Liver (tissue), 9 donors: Measurements from ENCODE around the gene ABCC2. TPM values are rescaled to one million over a fixed set of nuclear protein-coding genes. Genes with fewer than 3 reads are reported as not detected.

Experiments
- DNase-seq: peaks from one replicate; pipeline ENCODE4 v3.0.0-alpha.2; 2017; ENCODE audit warnings: low spot score
- H3K27ac ChIP-seq, 2 donors: one replicate each; pipeline ENCODE4 v1.7.0; 2013; ENCODE audit warnings: inconsistent platforms in 2 of 2, low read length in 2 of 2, control low read depth in 1 of 2, low read depth in 1 of 2, mild to moderate bottlenecking in 1 of 2
- H3K27me3 ChIP-seq, 4 donors: one replicate each; pipeline versions ENCODE4 v1.6.1 to v1.7.0; 2013; ENCODE audit warnings: low read length in 3 of 4, inconsistent platforms in 1 of 4, mild to moderate bottlenecking in 1 of 4, moderate library complexity in 1 of 4; ENCODE audit not compliant: control insufficient read depth in 4 of 4, insufficient read depth in 4 of 4
- H3K36me3 ChIP-seq, 4 donors: one replicate each; pipeline versions ENCODE4 v1.6.1 to v1.7.0; 2013; ENCODE audit warnings: low read length in 3 of 4, mild to moderate bottlenecking in 3 of 4, low read depth in 1 of 4, moderate library complexity in 1 of 4; ENCODE audit not compliant: control insufficient read depth in 4 of 4, insufficient read depth in 3 of 4
- H3K4me1 ChIP-seq, 4 donors: one replicate each; pipeline versions ENCODE4 v1.6.1 to v1.7.0; 2013; ENCODE audit warnings: low read length in 3 of 4, mild to moderate bottlenecking in 3 of 4, moderate library complexity in 1 of 4; ENCODE audit not compliant: control insufficient read depth in 4 of 4, insufficient read depth in 4 of 4
- H3K4me3 ChIP-seq, 3 donors: one replicate each; pipeline versions ENCODE4 v1.6.1 to v1.7.0; 2013; ENCODE audit warnings: low read length in 3 of 3, control low read depth in 1 of 3, low read depth in 1 of 3, mild to moderate bottlenecking in 1 of 3
- H3K9ac ChIP-seq, 2 donors: one replicate each; pipeline ENCODE4 v1.7.0; 2013; ENCODE audit warnings: low read length in 2 of 2, mild to moderate bottlenecking in 2 of 2, moderate library complexity in 2 of 2, control low read depth in 1 of 2, low read depth in 1 of 2
- H3K9me3 ChIP-seq, 4 donors: one replicate each; pipeline versions ENCODE4 v1.6.1 to v1.7.0; 2013; ENCODE audit warnings: low read length in 3 of 4; ENCODE audit not compliant: control insufficient read depth in 4 of 4
- CTCF ChIP-seq: fragments of 150-350 bp; IDR thresholded peaks from 2 replicates; pipeline ENCODE4 v1.5.1; 2017; ENCODE audit warnings: improper control_type of control experiment, low read depth, low read length; ENCODE audit not compliant: missing input control
- EGR1 ChIP-seq, 2 donors: IDR thresholded peaks; 2 replicates each; pipeline ENCODE4 v1.6.1; 2016 to 2018; ENCODE audit warnings: antibody characterized with exemption in 2 of 2, low read depth in 2 of 2
- FOXA1 ChIP-seq: IDR thresholded peaks from 2 replicates; pipeline ENCODE4 v1.6.1; 2016; ENCODE audit warnings: antibody characterized with exemption
- FOXA2 ChIP-seq: IDR thresholded peaks from 2 replicates; pipeline ENCODE4 v1.6.1; 2016; ENCODE audit warnings: antibody characterized with exemption
- GABPA ChIP-seq, 2 donors: IDR thresholded peaks in 1 of 2; conservative IDR thresholded peaks in 1 of 2; 2 replicates each; pipeline ENCODE4 v1.6.1; 2016; ENCODE audit warnings: antibody characterized with exemption in 2 of 2, mild to moderate bottlenecking in 1 of 2, moderate library complexity in 1 of 2
- HNF4A ChIP-seq, 2 donors: conservative IDR thresholded peaks; 2 replicates each; pipeline ENCODE4 v1.6.1; 2016; ENCODE audit warnings: antibody characterized with exemption in 2 of 2, mild to moderate bottlenecking in 2 of 2
- HNF4G ChIP-seq: IDR thresholded peaks from 2 replicates; pipeline ENCODE4 v1.6.1; 2016; ENCODE audit warnings: antibody characterized with exemption
- JUND ChIP-seq, 2 donors: IDR thresholded peaks; 2 replicates each; pipeline ENCODE4 v1.6.1; 2016; ENCODE audit warnings: antibody characterized with exemption in 2 of 2
- MAX ChIP-seq: IDR thresholded peaks from 2 replicates; pipeline ENCODE4 v1.6.1; 2016; ENCODE audit warnings: antibody characterized with exemption
- NR2F2 ChIP-seq: IDR thresholded peaks from 2 replicates; pipeline ENCODE4 v1.6.1; 2016; ENCODE audit warnings: antibody characterized with exemption
- RAD21 ChIP-seq, 2 donors: IDR thresholded peaks; 2 replicates each; pipeline ENCODE4 v1.6.1; 2016; ENCODE audit warnings: antibody characterized with exemption in 2 of 2, mild to moderate bottlenecking in 2 of 2
- RXRA ChIP-seq, 2 donors: IDR thresholded peaks; 2 replicates each; pipeline ENCODE4 v1.6.1; 2017 to 2018; ENCODE audit warnings: antibody characterized with exemption in 2 of 2, mild to moderate bottlenecking in 1 of 2
- SP1 ChIP-seq: IDR thresholded peaks from 2 replicates; pipeline ENCODE4 v1.6.1; 2018; ENCODE audit warnings: antibody characterized with exemption, mild to moderate bottlenecking
- TAF1 ChIP-seq: conservative IDR thresholded peaks from 2 replicates; pipeline ENCODE4 v1.6.1; 2016; ENCODE audit warnings: antibody characterized with exemption, mild to moderate bottlenecking
- YY1 ChIP-seq: IDR thresholded peaks from 2 replicates; pipeline ENCODE4 v1.6.1; 2016; ENCODE audit warnings: antibody characterized with exemption, mild to moderate bottlenecking
- ZBTB33 ChIP-seq: IDR thresholded peaks from 2 replicates; pipeline ENCODE4 v1.6.1; 2016; ENCODE audit warnings: antibody characterized with exemption
- WGBS: extraction: QIAGEN DNeasy Blood & Tissue Kit; methylation state at CpG from one replicate; pipeline ENCODE4 v1.1.7; 2013; 5-methylcytosine and 5-hydroxymethylcytosine counted together
- polyA plus RNA-seq, 2 donors: library from polyadenylated mRNA; stranded (reverse) in 1 of 2; unstranded in 1 of 2; fragments of 200-250 nt in 1 of 2; fragments of >200 nt in 1 of 2; fragmentation: Nextera tagmentation in 1 of 2; extraction: Ambion mirVana in 1 of 2; gene quantifications; one replicate each; pipeline versions ENCODE4 v1.2.1 to v1.2.3, GENCODE V29; 2013 to 2015
- total RNA-seq, 2 donors: library from RNA; depleted of rRNA; stranded (reverse); fragments of >200 nt; gene quantifications; one replicate each; pipeline ENCODE4 v1.2.3, GENCODE V29; 2014
- TF ChIP-seq, protein P1 (sequence below): IDR thresholded peaks from 2 replicates; pipeline ENCODE4 v1.6.1; 2016; ENCODE audit warnings: antibody characterized with exemption, mild to moderate bottlenecking
- TF ChIP-seq, protein P2 (sequence below): IDR thresholded peaks from 2 replicates; pipeline ENCODE4 v1.6.1; 2016; ENCODE audit warnings: antibody characterized with exemption
- donor health status: healthy.
- donor health status: healthy.
- donor health status: healthy.
- donor health status: healthy.
- donor health status: healthy.

The ABCC2 gene
- total and polyA plus RNA-seq, 4 donors = 45.6 to 234 (median 70.1) TPM

DNA sequence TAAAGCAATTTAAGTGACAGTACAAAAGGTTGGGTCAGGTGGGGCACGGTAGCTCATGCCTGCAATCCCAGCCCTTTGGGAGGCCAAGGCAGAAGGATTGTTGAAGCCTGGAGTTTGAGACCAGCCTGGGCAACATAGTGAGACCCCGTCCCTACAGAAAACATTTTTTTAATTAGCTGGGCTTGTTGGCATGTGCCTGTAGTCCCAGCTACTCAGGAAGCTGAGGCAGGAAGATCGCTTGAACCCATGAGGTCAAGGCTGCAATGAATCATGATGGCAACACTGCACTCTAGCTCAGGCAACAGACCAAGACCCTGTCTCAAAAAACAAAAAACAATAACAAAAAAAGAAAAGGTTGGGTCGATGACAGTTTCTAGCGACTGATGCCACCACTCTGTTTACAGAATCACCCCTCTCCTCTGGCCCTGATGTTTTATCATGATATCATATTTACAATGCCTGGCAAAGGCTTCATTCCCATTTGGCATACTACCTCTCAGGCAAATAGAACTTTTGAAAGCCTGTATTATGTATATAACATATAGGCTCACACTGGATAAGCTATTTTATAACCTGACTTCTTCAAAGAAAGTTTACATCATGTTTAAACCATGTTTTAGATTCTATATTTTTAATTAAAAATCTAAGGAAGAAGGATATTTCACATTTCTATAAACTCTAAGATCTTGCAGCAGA is 558 bp upstream of the ABCC2 start:
- peaks cover 0 to 9% (median 5%) of the 10 kb centered on the region in 4 donors for H3K36me3 ChIP-seq
- peak overlapping the region in 1 of 3 donors; percentile 11 for H3K4me3 ChIP-seq
- peak overlapping the region; percentile 68 to 76 for H3K27ac ChIP-seq
- H3K4me1 ChIP-seq = peaks cover 14 to 50% (median 38%) of the 10 kb centered on the region in 4 donors
- TF ChIP-seq GABPA (IDR thresholded peaks at IDR 0.05 in 1 of 2, conservative IDR thresholded peaks at IDR 0.05 in 1 of 2) (no peak), NR2F2 (peak; percentile 80)
- H3K9me3 ChIP-seq = no peaks in the 10 kb centered on the region
- no peaks in the 10 kb centered on the region for H3K27me3 ChIP-seq
- WGBS = 61% methylated on average over 5 of the region's 5 CpGs
- H3K9ac ChIP-seq = no peak overlapping the region
- no peak for DNase-seq

DNA sequence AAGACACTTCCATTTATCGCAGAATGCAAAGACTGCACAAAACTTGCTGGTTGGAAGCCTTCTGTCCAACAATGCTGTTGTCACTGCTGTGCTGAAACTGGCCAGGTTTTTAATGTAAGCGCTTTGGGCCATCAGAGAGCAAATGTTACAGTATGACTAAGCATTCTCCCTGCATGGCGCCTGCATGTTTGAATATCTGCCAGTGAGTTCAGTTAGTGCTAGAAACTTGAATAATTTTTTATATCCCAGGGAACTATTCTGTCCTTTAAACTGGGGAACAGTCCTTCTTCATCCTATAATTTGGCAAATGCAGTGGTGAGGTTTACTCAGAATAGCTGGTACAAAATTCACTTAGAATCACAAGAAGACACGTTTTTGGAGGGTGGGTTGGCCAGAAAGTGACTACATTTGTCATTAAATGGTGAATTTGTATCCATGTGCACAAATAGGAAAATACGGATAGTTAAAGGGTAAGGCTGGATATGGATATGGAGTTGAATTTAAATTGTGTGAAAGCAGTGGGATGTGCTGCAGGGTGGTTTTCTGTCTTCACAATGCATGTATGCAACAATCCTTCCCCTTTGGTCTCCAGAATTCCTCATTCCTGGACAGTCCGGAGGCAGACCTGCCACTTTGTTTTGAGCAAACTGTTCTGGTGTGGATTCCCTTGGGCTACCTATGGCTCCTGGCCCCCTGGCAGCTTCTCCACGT is 1.7 kb downstream of the ABCC2 start:
- 35% methylated on average over 7 of the region's 7 CpGs for WGBS
- Histone ChIP-seq H3K27ac (peak overlapping the region; percentile 68 to 76), H3K27me3 (no peaks in the 10 kb centered on the region), H3K4me3 (peak overlapping the region; percentile 59 to 80 (median 72)), H3K9ac (peak overlapping the region; percentile 78 to 80), H3K9me3 (no peaks in the 10 kb centered on the region), H3K36me3 (peaks cover 0 to 10% (median 5%) of the 10 kb centered on the region in 4 donors), H3K4me1 (peaks cover 10 to 48% (median 37%) of the 10 kb centered on the region in 4 donors)
- DNase-seq = no peak
- TF ChIP-seq MAX (no peak), GABPA (IDR thresholded peaks at IDR 0.05 in 1 of 2, conservative IDR thresholded peaks at IDR 0.05 in 1 of 2) (no peak), ZBTB33 (no peak), SP1 (no peak), HNF4A (conservative IDR thresholded peaks at IDR 0.05) (peak in 1 of 2 donors; percentile 16), YY1 (no peak), EGR1 (IDR thresholded peaks at IDR 0.05; ENCODE audit: low read depth in 2 of 2) (no peak), RXRA (IDR thresholded peaks at IDR 0.05) (peak in 1 of 2 donors; percentile 17), FOXA1 (no peak), RAD21 (IDR thresholded peaks at IDR 0.05) (peak; percentile 8 to 24), JUND (IDR thresholded peaks at IDR 0.05) (no peak), FOXA2 (no peak), HNF4G (no peak), NR2F2 (no peak), CTCF (no peak), TAF1 (peak; percentile 42)
- TF ChIP-seq, protein P1, sequence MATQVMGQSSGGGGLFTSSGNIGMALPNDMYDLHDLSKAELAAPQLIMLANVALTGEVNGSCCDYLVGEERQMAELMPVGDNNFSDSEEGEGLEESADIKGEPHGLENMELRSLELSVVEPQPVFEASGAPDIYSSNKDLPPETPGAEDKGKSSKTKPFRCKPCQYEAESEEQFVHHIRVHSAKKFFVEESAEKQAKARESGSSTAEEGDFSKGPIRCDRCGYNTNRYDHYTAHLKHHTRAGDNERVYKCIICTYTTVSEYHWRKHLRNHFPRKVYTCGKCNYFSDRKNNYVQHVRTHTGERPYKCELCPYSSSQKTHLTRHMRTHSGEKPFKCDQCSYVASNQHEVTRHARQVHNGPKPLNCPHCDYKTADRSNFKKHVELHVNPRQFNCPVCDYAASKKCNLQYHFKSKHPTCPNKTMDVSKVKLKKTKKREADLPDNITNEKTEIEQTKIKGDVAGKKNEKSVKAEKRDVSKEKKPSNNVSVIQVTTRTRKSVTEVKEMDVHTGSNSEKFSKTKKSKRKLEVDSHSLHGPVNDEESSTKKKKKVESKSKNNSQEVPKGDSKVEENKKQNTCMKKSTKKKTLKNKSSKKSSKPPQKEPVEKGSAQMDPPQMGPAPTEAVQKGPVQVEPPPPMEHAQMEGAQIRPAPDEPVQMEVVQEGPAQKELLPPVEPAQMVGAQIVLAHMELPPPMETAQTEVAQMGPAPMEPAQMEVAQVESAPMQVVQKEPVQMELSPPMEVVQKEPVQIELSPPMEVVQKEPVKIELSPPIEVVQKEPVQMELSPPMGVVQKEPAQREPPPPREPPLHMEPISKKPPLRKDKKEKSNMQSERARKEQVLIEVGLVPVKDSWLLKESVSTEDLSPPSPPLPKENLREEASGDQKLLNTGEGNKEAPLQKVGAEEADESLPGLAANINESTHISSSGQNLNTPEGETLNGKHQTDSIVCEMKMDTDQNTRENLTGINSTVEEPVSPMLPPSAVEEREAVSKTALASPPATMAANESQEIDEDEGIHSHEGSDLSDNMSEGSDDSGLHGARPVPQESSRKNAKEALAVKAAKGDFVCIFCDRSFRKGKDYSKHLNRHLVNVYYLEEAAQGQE = no peak
- TF ChIP-seq, protein P2, sequence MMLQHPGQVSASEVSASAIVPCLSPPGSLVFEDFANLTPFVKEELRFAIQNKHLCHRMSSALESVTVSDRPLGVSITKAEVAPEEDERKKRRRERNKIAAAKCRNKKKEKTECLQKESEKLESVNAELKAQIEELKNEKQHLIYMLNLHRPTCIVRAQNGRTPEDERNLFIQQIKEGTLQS = no peak
